Trophoblast cell (in vitro differentiated cells and primary cell): Measurements from ENCODE around the gene CBX4.

Experiments
- DNase-seq, 2 donors: peaks; one replicate each; pipeline ENCODE4 v3.0.0-alpha.2; 2016
- H2AFZ ChIP-seq: 2 replicates; pipeline ENCODE4 v1.6.1; 2013; ENCODE audit warnings: low read length, moderate library complexity, mild to moderate bottlenecking; ENCODE audit not compliant: insufficient read depth, poor library complexity
- H2AK5ac ChIP-seq: 2 replicates; pipeline ENCODE4 v1.6.1; 2013; ENCODE audit warnings: mild to moderate bottlenecking, low read length
- H2BK120ac ChIP-seq: 2 replicates; pipeline ENCODE4 v1.6.1; 2013; ENCODE audit warnings: low read length, mild to moderate bottlenecking, moderate library complexity; ENCODE audit not compliant: insufficient read depth, poor library complexity
- H2BK12ac ChIP-seq: 2 replicates; pipeline ENCODE4 v1.6.1; 2013; ENCODE audit warnings: mild to moderate bottlenecking, low read length, moderate library complexity
- H2BK5ac ChIP-seq: 2 replicates; pipeline ENCODE4 v1.6.1; 2013; ENCODE audit warnings: low read length, low read depth, moderate library complexity, mild to moderate bottlenecking; ENCODE audit not compliant: poor library complexity
- H3K14ac ChIP-seq: 2 replicates; pipeline ENCODE4 v1.6.1; 2013; ENCODE audit warnings: mild to moderate bottlenecking, low read length
- H3K18ac ChIP-seq: 2 replicates; pipeline ENCODE4 v1.6.1; 2013; ENCODE audit warnings: mild to moderate bottlenecking, low read length
- H3K23ac ChIP-seq: 2 replicates; pipeline ENCODE4 v1.6.1; 2013; ENCODE audit warnings: low read length
- H3K27ac ChIP-seq: 2 replicates; pipeline ENCODE4 v1.5.1; 2013; ENCODE audit warnings: low read depth, mild to moderate bottlenecking, inconsistent platforms, low read length, moderate library complexity
- H3K27me3 ChIP-seq: 2 replicates; pipeline ENCODE4 v1.6.1; 2013; ENCODE audit warnings: inconsistent platforms, mild to moderate bottlenecking, low read length, moderate library complexity; ENCODE audit not compliant: insufficient read depth
- H3K36me3 ChIP-seq, 2 experiments: 1 replicate in 1 of 2; 2 replicates in 1 of 2; pipeline ENCODE4 v1.6.1; 2013; ENCODE audit warnings: low read length in 2 of 2, mild to moderate bottlenecking in 2 of 2, moderate library complexity in 1 of 2; ENCODE audit not compliant: insufficient read depth in 2 of 2, control insufficient read depth in 1 of 2
- H3K4ac ChIP-seq: 2 replicates; pipeline ENCODE4 v1.6.1; 2013; ENCODE audit warnings: low read depth, mild to moderate bottlenecking, low read length, moderate library complexity
- H3K4me1 ChIP-seq, 2 experiments: 1 replicate in 1 of 2; 2 replicates in 1 of 2; pipeline ENCODE4 v1.6.1; 2013; ENCODE audit warnings: low read length in 2 of 2, mild to moderate bottlenecking in 2 of 2, moderate library complexity in 1 of 2; ENCODE audit not compliant: insufficient read depth in 2 of 2, control insufficient read depth in 1 of 2
- H3K4me2 ChIP-seq: 2 replicates; pipeline ENCODE4 v1.6.1; 2013; ENCODE audit warnings: inconsistent platforms, mild to moderate bottlenecking, low read length, moderate library complexity
- H3K4me3 ChIP-seq: 2 replicates; pipeline ENCODE4 v1.5.1; 2013; ENCODE audit warnings: mild to moderate bottlenecking, low read depth, low read length, inconsistent platforms
- H3K79me1 ChIP-seq: one replicate; pipeline ENCODE4 v1.6.1; 2013; ENCODE audit warnings: low read length
- H3K79me2 ChIP-seq: 2 replicates; pipeline ENCODE4 v1.6.1; 2013; ENCODE audit warnings: low read length, mild to moderate bottlenecking; ENCODE audit not compliant: control insufficient read depth, insufficient read depth, poor library complexity
- H3K9ac ChIP-seq: 2 replicates; pipeline ENCODE4 v1.6.1; 2013; ENCODE audit warnings: mild to moderate bottlenecking, low read length
- H3K9me3 ChIP-seq: 2 replicates; pipeline ENCODE4 v1.6.1; 2013; ENCODE audit warnings: low read depth, mild to moderate bottlenecking, control low read depth, inconsistent platforms, low read length; ENCODE audit not compliant: insufficient read depth
- H4K12ac ChIP-seq: 2 replicates; pipeline ENCODE4 v1.6.1; 2013; ENCODE audit warnings: low read depth, mild to moderate bottlenecking, low read length, moderate library complexity
- H4K8ac ChIP-seq: 2 replicates; pipeline ENCODE4 v1.6.1; 2013; ENCODE audit warnings: low read depth, mild to moderate bottlenecking, low read length, moderate library complexity
- H4K91ac ChIP-seq: one replicate; pipeline ENCODE4 v1.6.1; 2013; ENCODE audit warnings: low read depth, mild to moderate bottlenecking, low read length, moderate library complexity
- WGBS: extraction: QIAGEN DNeasy Blood & Tissue Kit; methylation state at CpG from one replicate; pipeline ENCODE4 v1.1.7; 2013; ENCODE audit warnings: missing lambda C conversion rate; ENCODE audit not compliant: insufficient read length, insufficient coverage; ENCODE audit errors: extremely low coverage; 5-methylcytosine and 5-hydroxymethylcytosine counted together

The CBX4 gene

DNA sequence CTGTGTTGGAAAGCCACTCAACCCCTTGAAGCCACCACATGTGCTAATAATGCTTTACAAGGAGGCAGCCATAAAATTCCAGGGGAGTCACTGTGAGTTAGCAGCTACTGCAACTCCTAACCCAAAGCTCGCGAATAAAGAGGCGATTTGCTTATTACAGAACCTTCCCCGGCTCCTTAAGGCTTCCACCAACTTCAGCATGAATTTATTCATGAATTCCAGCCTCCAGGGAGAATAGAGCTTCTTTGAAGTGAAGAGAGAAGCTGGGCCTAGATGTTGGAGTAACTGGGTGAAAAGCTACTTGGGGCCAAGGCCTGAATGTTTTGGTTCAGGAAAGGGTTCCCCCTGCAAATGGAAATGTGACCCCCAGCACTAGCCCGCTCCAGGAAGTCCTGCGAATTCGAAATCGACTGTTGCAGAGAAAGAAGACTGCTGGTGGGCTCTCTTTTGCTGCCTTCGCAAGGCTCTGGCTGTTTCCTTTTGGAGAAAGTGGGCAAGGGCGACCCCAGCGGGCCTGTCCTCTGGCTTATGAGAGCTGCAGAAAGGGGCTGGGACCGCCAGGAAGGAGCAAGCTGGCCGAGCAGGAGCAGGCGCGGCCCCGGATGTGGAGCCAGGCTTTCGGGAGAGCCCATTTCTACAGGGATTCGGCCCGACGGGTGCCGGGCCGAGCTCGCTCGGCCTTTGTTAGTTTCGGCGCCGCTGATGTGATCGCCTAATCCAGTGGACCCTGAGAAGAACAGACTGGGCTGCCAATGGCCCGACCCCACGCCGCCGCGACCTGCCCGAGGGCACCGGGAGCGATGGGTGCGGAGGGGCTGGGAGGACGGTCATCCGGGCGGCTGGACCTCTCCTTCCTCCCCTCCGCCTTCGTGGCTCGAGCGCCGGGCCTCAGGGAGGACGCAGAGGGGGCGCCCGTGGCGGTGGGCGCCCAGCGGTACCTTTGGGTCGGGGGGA lies 50.0 kb downstream of the CBX4 start:
- Histone ChIP-seq H3K4me1 (peaks cover 6 to 13% of the 10 kb centered on the region in 2 experiments), H3K4me3 (no peak overlapping the region), H3K9me3 (peaks cover 10% of the 10 kb centered on the region), H4K8ac (peak overlapping the region; percentile 9), H3K36me3 (peaks cover 11 to 16% of the 10 kb centered on the region in 2 experiments), H2BK120ac (no peak overlapping the region), H2BK12ac (no peak overlapping the region), H3K27ac (no peak overlapping the region), H3K23ac (no peak overlapping the region), H4K91ac (no peak overlapping the region), H4K12ac (no peak overlapping the region), H3K9ac (no peak overlapping the region), H2BK5ac (no peak overlapping the region), H3K79me1 (peaks cover 5% of the 10 kb centered on the region), H3K18ac (no peak overlapping the region), H2AK5ac (no peak overlapping the region), H3K79me2 (no peaks in the 10 kb centered on the region), H3K14ac (no peak overlapping the region), H3K27me3 (peaks cover 53% of the 10 kb centered on the region), H2AFZ (peak overlapping the region; percentile 77), H3K4ac (no peak overlapping the region), H3K4me2 (peak overlapping the region; percentile 49)
- DNase-seq: no peak
- no CpG with 5 or more reads among the region's 52 CpGs for WGBS

DNA sequence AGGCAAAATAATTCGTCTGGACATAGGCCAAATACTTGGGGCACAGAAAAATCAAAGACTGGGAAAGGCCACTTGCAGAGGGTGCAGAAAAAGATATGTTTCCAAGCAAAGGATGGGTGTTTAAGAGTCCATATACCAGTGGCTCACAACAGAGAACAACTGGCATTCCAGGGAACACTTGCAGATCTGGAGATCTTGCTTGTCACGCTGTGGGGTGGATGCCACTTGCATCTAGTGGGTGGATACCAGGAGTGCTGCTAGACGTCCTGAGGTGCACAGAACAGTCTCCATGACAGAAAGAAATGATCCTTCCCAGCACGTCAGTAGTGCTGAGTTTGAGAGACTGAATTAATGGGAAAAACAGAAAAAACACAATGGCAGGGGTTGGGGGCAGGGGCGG lies 50.8 kb downstream of the CBX4 start:
- Histone ChIP-seq H4K8ac (no peak overlapping the region), H3K23ac (no peak overlapping the region), H3K4ac (no peak overlapping the region), H2AK5ac (no peak overlapping the region), H2BK5ac (no peak overlapping the region), H3K4me3 (no peak overlapping the region), H3K27ac (no peak overlapping the region), H2BK120ac (no peak overlapping the region), H3K4me1 (peaks cover 4 to 8% of the 10 kb centered on the region in 2 experiments), H3K36me3 (peaks cover 19 to 24% of the 10 kb centered on the region in 2 experiments), H2AFZ (no peak overlapping the region), H3K18ac (no peak overlapping the region), H4K91ac (no peak overlapping the region), H3K79me2 (no peaks in the 10 kb centered on the region), H3K14ac (no peak overlapping the region), H3K27me3 (peaks cover 49% of the 10 kb centered on the region), H3K4me2 (no peak overlapping the region), H2BK12ac (no peak overlapping the region), H3K9ac (no peak overlapping the region), H3K79me1 (peaks cover 5% of the 10 kb centered on the region), H4K12ac (no peak overlapping the region), H3K9me3 (peaks cover 10% of the 10 kb centered on the region)
- no peak for DNase-seq
- no CpG with 5 or more reads among the region's 5 CpGs for WGBS

DNA sequence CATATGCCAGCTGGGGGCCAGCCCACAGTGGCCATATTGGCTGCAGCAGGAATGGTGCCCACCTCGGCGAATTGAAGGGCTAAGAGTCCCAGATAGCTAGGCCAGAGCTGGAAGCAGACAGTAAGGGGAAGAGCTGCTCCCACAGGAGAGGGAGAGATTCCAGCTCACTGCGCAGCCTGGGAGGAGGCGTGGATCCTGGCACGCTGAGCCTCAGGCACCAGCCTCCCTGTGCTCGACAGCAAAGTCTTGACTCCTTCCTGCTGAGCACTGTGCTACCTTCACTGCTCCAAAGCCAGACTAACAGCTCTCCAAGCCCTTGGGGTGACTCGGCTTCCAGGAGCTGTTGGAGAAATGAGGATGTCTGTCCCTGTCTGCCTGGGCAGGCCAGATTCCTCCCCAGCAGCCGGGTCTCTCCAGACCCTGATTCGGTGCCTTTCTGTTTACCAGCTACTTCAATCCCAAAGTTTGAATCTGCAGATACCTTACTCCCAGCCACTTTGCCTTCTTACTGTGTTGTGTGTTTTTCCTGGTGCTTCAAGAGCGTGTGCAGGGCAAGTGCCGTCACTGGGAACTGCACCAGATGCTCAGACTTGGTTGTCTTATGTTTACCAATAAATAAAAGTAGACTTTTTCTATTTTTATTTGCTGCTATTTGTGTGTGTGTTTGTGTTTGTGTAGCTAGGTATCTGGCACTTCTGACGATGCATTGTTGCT lies 52.2 kb downstream of the CBX4 start:
- WGBS: no CpG with 5 or more reads among the region's 12 CpGs
- H4K91ac ChIP-seq: no peak overlapping the region
- H3K4ac ChIP-seq: no peak overlapping the region

GRCh38 chr17:79785900-79786810 lies 53.1 kb downstream of the CBX4 start:
- H4K8ac ChIP-seq: no peak overlapping the region
- no peak overlapping the region for H3K4me2 ChIP-seq
- peaks cover 10% of the 10 kb centered on the region for H3K9me3 ChIP-seq
- no peak overlapping the region for H3K23ac ChIP-seq
- H2AK5ac ChIP-seq: no peak overlapping the region
- H3K4ac ChIP-seq: no peak overlapping the region
- H3K14ac ChIP-seq: no peak overlapping the region
- H2BK12ac ChIP-seq: no peak overlapping the region
- no peaks in the 10 kb centered on the region for H3K79me2 ChIP-seq
- H2AFZ ChIP-seq: no peak overlapping the region
- H3K9ac ChIP-seq: no peak overlapping the region
- H3K4me3 ChIP-seq: no peak overlapping the region
- peaks cover 0 to 5% of the 10 kb centered on the region in 2 experiments for H3K4me1 ChIP-seq
- no peak overlapping the region for H3K27ac ChIP-seq
- H3K79me1 ChIP-seq: no peaks in the 10 kb centered on the region
- no peak overlapping the region for H4K12ac ChIP-seq
- H3K18ac ChIP-seq: no peak overlapping the region
- H4K91ac ChIP-seq: no peak overlapping the region
- H3K36me3 ChIP-seq: peaks cover 34 to 43% of the 10 kb centered on the region in 2 experiments
- WGBS: no CpG with 5 or more reads among the region's 15 CpGs
- no peak for DNase-seq
- no peak overlapping the region for H2BK120ac ChIP-seq
- peaks cover 27% of the 10 kb centered on the region for H3K27me3 ChIP-seq
- no peak overlapping the region for H2BK5ac ChIP-seq

More for the DNA sequence above, 52.2 kb downstream of the CBX4 start:
- no peak overlapping the region for H4K12ac ChIP-seq
- H3K4me2 ChIP-seq: no peak overlapping the region
- H3K9me3 ChIP-seq: peaks cover 10% of the 10 kb centered on the region
- H2AK5ac ChIP-seq: no peak overlapping the region
- peaks cover 0 to 5% of the 10 kb centered on the region in 2 experiments for H3K4me1 ChIP-seq
- H3K27ac ChIP-seq: no peak overlapping the region
- no peak overlapping the region for H2BK120ac ChIP-seq
- no peak overlapping the region for H3K9ac ChIP-seq
- H2BK5ac ChIP-seq: no peak overlapping the region
- H4K8ac ChIP-seq: no peak overlapping the region
- no peaks in the 10 kb centered on the region for H3K79me2 ChIP-seq
- no peak overlapping the region for H3K18ac ChIP-seq
- peaks cover 36% of the 10 kb centered on the region for H3K27me3 ChIP-seq
- H2BK12ac ChIP-seq: no peak overlapping the region
- H3K4me3 ChIP-seq: no peak overlapping the region
- H3K14ac ChIP-seq: no peak overlapping the region
- DNase-seq: no peak
- H3K36me3 ChIP-seq: peaks cover 30 to 35% of the 10 kb centered on the region in 2 experiments
- H2AFZ ChIP-seq: no peak overlapping the region
- H3K79me1 ChIP-seq: no peaks in the 10 kb centered on the region
- H3K23ac ChIP-seq: no peak overlapping the region
